HCT116 (cell line): ENCODE data around the gene LDLRAD4. TPM values are rescaled to one million over a fixed set of nuclear protein-coding genes. Genes with fewer than 3 reads are reported as not detected.

ENCODE experiments used
- ATAC-seq: fragments of 200-7000 bp; cut with Tn5 transposase; 2 replicates; pipeline ENCODE4 v1.9.1; 2020; ENCODE audit warnings: mild to moderate bottlenecking, moderate library complexity
- BruUV-seq: library from RNA; stranded (reverse); fragments of 400-500 nt; replicated peaks from 2 replicates; lab custom pipeline; 2021; lab: Mats Ljungman, UMichigan
- CTCF ChIA-PET: fragments of 300-600 bp; sonication (Branson Sonifier 250); formaldehyde crosslinking; loops from one replicate; lab custom pipeline; 2021; ENCODE audit warnings: antibody characterized with exemption; lab: Charles Lee
- POLR2A ChIA-PET: fragments of 300-600, 350-600 bp; sonication (Branson Sonifier 250); formaldehyde crosslinking; loops from one replicate; lab custom pipeline; 2021; ENCODE audit warnings: antibody characterized with exemption; lab: Charles Lee
- RAD21 ChIA-PET, 2 experiments: fragments of 300-600 bp; sonication (Branson Sonifier 250); formaldehyde crosslinking; loops; one replicate each; lab custom pipeline; 2023; ENCODE audit warnings: low total read pairs in 2 of 2; ENCODE audit not compliant: uncharacterized antibody in 2 of 2, unreplicated experiment in 2 of 2, low non-redundant PET in 1 of 2; lab: Charles Lee
- DNase-seq: peaks from one replicate; pipeline ENCODE4 v3.0.0-alpha.2; 2010; ENCODE audit warnings: low read depth, low spot score
- H2AFZ ChIP-seq: fragments of 200-600 bp; shearing (Covaris generic), sonication (generic); 2 replicates; pipeline ENCODE4 v1.6.1; 2017; ENCODE audit warnings: low read depth, mixed run types, mixed read lengths, antibody characterized with exemption, low read length; ENCODE audit not compliant: poor library complexity, severe bottlenecking
- H3K27ac ChIP-seq: 2 replicates; pipeline ENCODE4 v1.5.1; 2012; ENCODE audit warnings: low read depth, low read length
- H3K27me3 ChIP-seq: fragments of 200-600 bp; sonication (generic); 2 replicates; pipeline ENCODE4 v1.6.1; 2016; ENCODE audit warnings: mixed run types, low read length, mixed read lengths; ENCODE audit not compliant: insufficient read depth
- H3K36me3 ChIP-seq, 2 experiments: fragments of 200-500 bp in 1 of 2; fragments of 200-600 bp in 1 of 2; sonication (Bioruptor generic) in 1 of 2; sonication (generic) in 1 of 2; 2 replicates each; pipeline versions ENCODE4 v1.5.1 to v1.6.1; 2014 to 2016; ENCODE audit warnings: low read length in 2 of 2, inconsistent platforms in 1 of 2, mixed read lengths in 1 of 2, mixed run types in 1 of 2; ENCODE audit not compliant: insufficient read depth in 2 of 2, control insufficient read depth in 1 of 2
- H3K4me1 ChIP-seq, 2 experiments: fragments of 200-600 bp in 1 of 2; sonication (generic) in 1 of 2; 2 replicates each; pipeline versions ENCODE4 v1.5.1 to v1.6.1; 2012 to 2017; ENCODE audit warnings: low read length in 2 of 2, inconsistent platforms in 1 of 2, mild to moderate bottlenecking in 1 of 2, mixed read lengths in 1 of 2, mixed run types in 1 of 2, moderate library complexity in 1 of 2; ENCODE audit not compliant: insufficient read depth in 2 of 2, control insufficient read depth in 1 of 2
- H3K4me2 ChIP-seq: fragments of 200-600 bp; sonication (generic); 2 replicates; pipeline ENCODE4 v1.6.1; 2017; ENCODE audit warnings: mixed run types, low read length, mixed read lengths
- H3K4me3 ChIP-seq, 2 experiments: fragments of 200-600 bp in 1 of 2; sonication (generic) in 1 of 2; replicated peaks in 1 of 2; 2 replicates each; pipeline ENCODE4 v1.5.1; 2011 to 2016; ENCODE audit warnings: low read length in 2 of 2, control low read depth in 1 of 2, low read depth in 1 of 2, mild to moderate bottlenecking in 1 of 2, mixed read lengths in 1 of 2, mixed run types in 1 of 2
- H3K79me2 ChIP-seq: fragments of 200-600 bp; sonication (generic); 2 replicates; pipeline ENCODE4 v1.6.1; 2017; ENCODE audit warnings: mild to moderate bottlenecking, mixed run types, low read length, moderate library complexity, mixed read lengths; ENCODE audit not compliant: insufficient read depth
- H3K9ac ChIP-seq: fragments of 200-600 bp; sonication (generic); 2 replicates; pipeline ENCODE4 v1.6.1; 2016; ENCODE audit warnings: low read length, mixed read lengths
- H3K9me2 ChIP-seq: fragments of 200-600 bp; sonication (generic), shearing (Covaris generic); 2 replicates; pipeline ENCODE4 v1.6.1; 2017; ENCODE audit warnings: mixed run types, mild to moderate bottlenecking, moderate library complexity; ENCODE audit not compliant: insufficient read depth
- H3K9me3 ChIP-seq, 2 experiments: fragments of 200-500 bp in 1 of 2; fragments of 200-600 bp in 1 of 2; sonication (Bioruptor generic) in 1 of 2; sonication (generic) in 1 of 2; 2 replicates each; pipeline ENCODE4 v1.6.1; 2014 to 2017; ENCODE audit warnings: low read length in 2 of 2, mixed read lengths in 2 of 2, inconsistent platforms in 1 of 2, low read depth in 1 of 2, mild to moderate bottlenecking in 1 of 2, mixed run types in 1 of 2, moderate library complexity in 1 of 2; ENCODE audit not compliant: control insufficient read depth in 1 of 2, insufficient read depth in 1 of 2
- H4K20me1 ChIP-seq: fragments of 200-600 bp; sonication (generic), shearing (Covaris generic); 2 replicates; pipeline ENCODE4 v1.6.1; 2017; ENCODE audit warnings: mixed run types, mild to moderate bottlenecking, moderate library complexity; ENCODE audit not compliant: insufficient read depth
- CBX3 ChIP-seq: IDR thresholded peaks from 2 replicates; pipeline ENCODE4 v1.6.1; 2012; ENCODE audit warnings: low read depth
- CEBPB ChIP-seq: IDR thresholded peaks from 2 replicates; pipeline ENCODE4 v1.6.1; 2012; ENCODE audit warnings: low read depth
- CTCF ChIP-seq, 3 experiments: fragments of 200-600 bp in 1 of 3; sonication (generic) in 1 of 3; IDR thresholded peaks in 2 of 3; conservative IDR thresholded peaks in 1 of 3; 2 replicates each; pipeline ENCODE4 v1.5.1; 2012 to 2017; ENCODE audit warnings: low read depth in 2 of 3, low read length in 2 of 3, antibody characterized with exemption in 1 of 3, borderline replicate concordance in 1 of 3, control low read depth in 1 of 3, mild to moderate bottlenecking in 1 of 3, mixed read lengths in 1 of 3, mixed run types in 1 of 3, moderate library complexity in 1 of 3; ENCODE audit not compliant: insufficient read depth in 1 of 3
- EGR1 ChIP-seq: IDR thresholded peaks from 2 replicates; pipeline ENCODE4 v1.6.1; 2012; ENCODE audit warnings: low read depth
- ELF1 ChIP-seq: IDR thresholded peaks from 2 replicates; pipeline ENCODE4 v1.6.1; 2012; ENCODE audit warnings: low read depth, borderline replicate concordance
- EZH2 ChIP-seq: fragments of 200-600 bp; sonication (generic); IDR thresholded peaks from 2 replicates; pipeline ENCODE4 v1.6.1; 2017; ENCODE audit warnings: antibody characterized with exemption, mixed run types
- FOSL1 ChIP-seq: IDR thresholded peaks from 2 replicates; pipeline ENCODE4 v1.6.1; 2012; ENCODE audit warnings: low read depth
- POLR2A ChIP-seq: IDR thresholded peaks from 2 replicates; pipeline ENCODE4 v1.7.0; 2011; ENCODE audit warnings: borderline replicate concordance; ENCODE audit not compliant: insufficient read depth, insufficient read length; ENCODE audit errors: extremely low read depth
- POLR2AphosphoS5 ChIP-seq: IDR thresholded peaks from 2 replicates; pipeline ENCODE4 v1.6.1; 2011; ENCODE audit warnings: mild to moderate bottlenecking, low read depth, low read length, moderate library complexity
- RAD21 ChIP-seq: IDR thresholded peaks from 2 replicates; pipeline ENCODE4 v1.6.1; 2012; ENCODE audit warnings: low read depth, mild to moderate bottlenecking
- REST ChIP-seq: IDR thresholded peaks from 2 replicates; pipeline ENCODE4 v1.6.1; 2012; ENCODE audit warnings: low read depth
- SIN3A ChIP-seq: IDR thresholded peaks from 2 replicates; pipeline ENCODE4 v1.6.1; 2012; ENCODE audit warnings: low read depth
- TCF7L2 ChIP-seq: IDR thresholded peaks from 2 replicates; pipeline ENCODE4 v1.7.0; 2011; ENCODE audit warnings: borderline replicate concordance, inconsistent platforms; ENCODE audit not compliant: insufficient read depth, insufficient read length; ENCODE audit errors: extremely low read depth
- ZNF274 ChIP-seq: fragments of 200-500 bp; sonication (Bioruptor generic); IDR thresholded peaks from 2 replicates; pipeline ENCODE4 v1.6.1; 2014; ENCODE audit warnings: mild to moderate bottlenecking, low read depth, low read length, inconsistent platforms
- intact Hi-C: fragments of 100-400 bp; cut with micrococcal nuclease; formaldehyde crosslinking; loops from 2 replicates; pipeline ENCODE4 v1.10.0; 2022
- total RNA-seq: library from RNA; stranded (reverse); gene quantifications from one replicate; pipeline ENCODE4 v1.2.1, GENCODE V29; 2021; ENCODE audit not compliant: unreplicated experiment

The LDLRAD4 gene
- total RNA-seq, 1 experiment from 2014 or later = 1.2 TPM

- BruUV-seq = no TSS peak
- Histone ChIP-seq H3K27me3 (no peaks in the 10 kb centered on the region), H3K9me3 (no peaks in the 10 kb centered on the region), H4K20me1 (no peaks in the 10 kb centered on the region), H3K9me2 (no peaks in the 10 kb centered on the region), H3K4me2 (no peak overlapping the region), H2AFZ (no peak overlapping the region), H3K79me2 (no peaks in the 10 kb centered on the region), H3K4me3 (no peak overlapping the region), H3K36me3 (no peaks in the 10 kb centered on the region), H3K4me1 (peaks cover 0 to 2% of the 10 kb centered on the region in 2 experiments; a peak in 1 of 4 replicates), H3K27ac (no peak overlapping the region)
- DNase-seq = no peak
- no peak for ATAC-seq
- ChIA-PET POLR2A (no interaction called here), CTCF (no interaction called here), RAD21 (no interaction called here)
- intact Hi-C loops = no loop called here
- TF ChIP-seq POLR2A (no peak), POLR2AphosphoS5 (no peak), RAD21 (no peak), EZH2 (no peak), EGR1 (no peak), ELF1 (no peak), REST (no peak), CTCF (IDR thresholded peaks at IDR 0.05 in 2 of 3, conservative IDR thresholded peaks at IDR 0.05 in 1 of 3; ENCODE audit: borderline replicate concordance in 1 of 3, insufficient read depth in 1 of 3, low read depth in 2 of 3, low read length in 2 of 3) (no peak), CBX3 (no peak), ZNF274 (no peak), CEBPB (no peak), SIN3A (no peak), TCF7L2 (no peak), FOSL1 (no peak)
- TF ChIP-seq, all 23 proteins: peak for 0
- H3K9ac ChIP-seq = no peak overlapping the region
Measured at GRCh38 chr18:13423352-13423751, 204.8 kb downstream of the LDLRAD4 start.
